ENCODE results near the gene S100A7A.

Gene S100A7A

GRCh38 chr1:153430561-153430960 is 14.2 kb downstream of the S100A7A start:
- TF ChIP-seq CTCF (IDR thresholded peaks at IDR 0.05; ENCODE audit: poor library complexity, severe bottlenecking), result no peak
- H3K4me1 ChIP-seq (ENCODE audit: insufficient read depth, poor library complexity, severe bottlenecking), result no peaks in the 10 kb centered on the region
- ATAC-seq (ENCODE audit: low read depth) (no peak), DNase-seq (ENCODE audit: low spot score) (no peak)
- H3K9me3 ChIP-seq (ENCODE audit: severe bottlenecking), result no peaks in the 10 kb centered on the region
- H3K27ac ChIP-seq (ENCODE audit: poor library complexity, severe bottlenecking), result no peak overlapping the region
- no peak overlapping the region for H3K4me3 ChIP-seq (ENCODE audit: severe bottlenecking)
- H3K27me3 ChIP-seq (ENCODE audit: insufficient read depth, poor library complexity, severe bottlenecking), result no peaks in the 10 kb centered on the region
- H3K36me3 ChIP-seq (ENCODE audit: low read depth), result no peaks in the 10 kb centered on the region

- DNase-seq (ENCODE audit: low spot score) (no peak), ATAC-seq (ENCODE audit: low read depth) (no peak)
- no peak for TF ChIP-seq CTCF (IDR thresholded peaks at IDR 0.05; ENCODE audit: poor library complexity, severe bottlenecking)
- H3K9me3 ChIP-seq (ENCODE audit: severe bottlenecking), result no peaks in the 10 kb centered on the region
- H3K4me3 ChIP-seq (ENCODE audit: severe bottlenecking), result no peak overlapping the region
- no peak overlapping the region for H3K27ac ChIP-seq (ENCODE audit: poor library complexity, severe bottlenecking)
- H3K4me1 ChIP-seq (ENCODE audit: insufficient read depth, poor library complexity, severe bottlenecking), result no peaks in the 10 kb centered on the region
- H3K27me3 ChIP-seq (ENCODE audit: insufficient read depth, poor library complexity, severe bottlenecking), result no peaks in the 10 kb centered on the region
- no peaks in the 10 kb centered on the region for H3K36me3 ChIP-seq (ENCODE audit: low read depth)
Observed at GRCh38 chr1:153431002-153431401, 14.7 kb downstream of the S100A7A start.

- no peaks in the 10 kb centered on the region for H3K4me1 ChIP-seq (ENCODE audit: insufficient read depth, poor library complexity, severe bottlenecking)
- no peak overlapping the region for H3K4me3 ChIP-seq (ENCODE audit: severe bottlenecking)
- no peaks in the 10 kb centered on the region for H3K9me3 ChIP-seq (ENCODE audit: severe bottlenecking)
- no peak for TF ChIP-seq CTCF (IDR thresholded peaks at IDR 0.05; ENCODE audit: poor library complexity, severe bottlenecking)
- DNase-seq (ENCODE audit: low spot score) (no peak), ATAC-seq (ENCODE audit: low read depth) (no peak)
- no peak overlapping the region for H3K27ac ChIP-seq (ENCODE audit: poor library complexity, severe bottlenecking)
- H3K27me3 ChIP-seq (ENCODE audit: insufficient read depth, poor library complexity, severe bottlenecking), result no peaks in the 10 kb centered on the region
- H3K36me3 ChIP-seq (ENCODE audit: low read depth), result no peaks in the 10 kb centered on the region
Observed at GRCh38 chr1:153431427-153431826, 15.1 kb downstream of the S100A7A start.

GRCh38 chr1:153431928-153432327 is 15.6 kb downstream of the S100A7A start:
- Histone ChIP-seq H3K4me3 (ENCODE audit: severe bottlenecking) (no peak overlapping the region), H3K27me3 (ENCODE audit: insufficient read depth, poor library complexity, severe bottlenecking) (no peaks in the 10 kb centered on the region), H3K27ac (ENCODE audit: poor library complexity, severe bottlenecking) (no peak overlapping the region), H3K4me1 (ENCODE audit: insufficient read depth, poor library complexity, severe bottlenecking) (no peaks in the 10 kb centered on the region), H3K36me3 (ENCODE audit: low read depth) (no peaks in the 10 kb centered on the region), H3K9me3 (ENCODE audit: severe bottlenecking) (no peaks in the 10 kb centered on the region)
- TF ChIP-seq CTCF (IDR thresholded peaks at IDR 0.05; ENCODE audit: poor library complexity, severe bottlenecking), result no peak
- DNase-seq (ENCODE audit: low spot score), result no peak
- ATAC-seq (ENCODE audit: low read depth), result no peak

GRCh38 chr1:153432874-153433681 is 16.8 kb downstream of the S100A7A start:
- Histone ChIP-seq H3K4me1 (ENCODE audit: insufficient read depth, poor library complexity, severe bottlenecking) (no peaks in the 10 kb centered on the region), H3K4me3 (ENCODE audit: severe bottlenecking) (no peak overlapping the region), H3K9me3 (ENCODE audit: severe bottlenecking) (no peaks in the 10 kb centered on the region), H3K36me3 (ENCODE audit: low read depth) (no peaks in the 10 kb centered on the region), H3K27ac (ENCODE audit: poor library complexity, severe bottlenecking) (no peak overlapping the region), H3K27me3 (ENCODE audit: insufficient read depth, poor library complexity, severe bottlenecking) (no peaks in the 10 kb centered on the region)
- DNase-seq (ENCODE audit: low spot score) (no peak), ATAC-seq (ENCODE audit: low read depth) (no peak)
- TF ChIP-seq CTCF (IDR thresholded peaks at IDR 0.05; ENCODE audit: poor library complexity, severe bottlenecking), result no peak
